UCSD-AML1 (cell line): ENCODE measurements around the gene SAMD4A.

Experiments
- DNase-seq: peaks from one replicate; lab custom pipeline; 2025; ENCODE audit not compliant: unreplicated experiment; lab: John Stamatoyannopoulos, UW

Gene SAMD4A

GRCh38 chr14:54629183-54629582 is 62.3 kb downstream of the SAMD4A start:
- no peak for DNase-seq

- DNase-seq, result no peak
These were observed 62.9 kb downstream of the SAMD4A start for GRCh38 chr14:54629635-54630360.

GRCh38 chr14:54631016-54631415 is 64.1 kb downstream of the SAMD4A start:
- no peak for DNase-seq

- DNase-seq, result no peak
These were observed 65.5 kb downstream of the SAMD4A start for GRCh38 chr14:54632452-54632851.

GRCh38 chr14:54633076-54633475 is 66.1 kb downstream of the SAMD4A start:
- no peak for DNase-seq

GRCh38 chr14:54637270-54638134 is 70.6 kb downstream of the SAMD4A start:
- DNase-seq, result no peak

- DNase-seq, result no peak
These were observed 71.2 kb downstream of the SAMD4A start for GRCh38 chr14:54638135-54638446.

GRCh38 chr14:54639611-54640010 is 72.7 kb downstream of the SAMD4A start:
- DNase-seq, result no peak

GRCh38 chr14:54640506-54640905 is 73.6 kb downstream of the SAMD4A start:
- DNase-seq, result no peak

GRCh38 chr14:54642121-54642520 is 75.2 kb downstream of the SAMD4A start:
- DNase-seq, result no peak

GRCh38 chr14:54642801-54643695 is 76.1 kb downstream of the SAMD4A start:
- DNase-seq, result no peak

GRCh38 chr14:54643696-54644176 is 76.8 kb downstream of the SAMD4A start:
- DNase-seq, result no peak

- no peak for DNase-seq
These were observed 78.7 kb downstream of the SAMD4A start for GRCh38 chr14:54645639-54646038.

- DNase-seq, result no peak
These were observed 79.7 kb downstream of the SAMD4A start for GRCh38 chr14:54646626-54647025.

GRCh38 chr14:54647378-54647777 is 80.5 kb downstream of the SAMD4A start:
- no peak for DNase-seq

GRCh38 chr14:54649056-54649455 is 82.1 kb downstream of the SAMD4A start:
- no peak for DNase-seq

- peak; percentile 43 for DNase-seq
These were observed 83.5 kb downstream of the SAMD4A start for GRCh38 chr14:54650331-54650958.

- no peak for DNase-seq
These were observed 84.0 kb downstream of the SAMD4A start for GRCh38 chr14:54650959-54651351.

GRCh38 chr14:54651649-54652048 is 84.7 kb downstream of the SAMD4A start:
- DNase-seq, result no peak

GRCh38 chr14:54652188-54652587 is 85.3 kb downstream of the SAMD4A start:
- no peak for DNase-seq

GRCh38 chr14:54652605-54653052 is 85.7 kb downstream of the SAMD4A start:
- DNase-seq, result no peak
